ENCODE data around the gene SERTAD3.
"Not testable (repeated sequence)": the region's sequence is repeated elsewhere in the genome, so short reads cannot be mapped to it uniquely, and the experiment has no call there.

The SERTAD3 gene

GRCh38 chr19:40411125-40411842, 32.9 kb downstream of the SERTAD3 start:
- DNase-seq (ENCODE audit: low read depth in 2 of 2, low spot score in 1 of 2): no peak

GRCh38 chr19:40410030-40410389, 34.1 kb downstream of the SERTAD3 start:
- no peak for DNase-seq (ENCODE audit: low read depth in 2 of 2, low spot score in 1 of 2)

- DNase-seq (ENCODE audit: low read depth in 2 of 2, low spot score in 1 of 2): not testable (repeated sequence)
These were observed 35.6 kb downstream of the SERTAD3 start for GRCh38 chr19:40408598-40408925.

- DNase-seq (ENCODE audit: low read depth in 2 of 2, low spot score in 1 of 2): no peak
These were observed 36.2 kb downstream of the SERTAD3 start for GRCh38 chr19:40407714-40408597.

GRCh38 chr19:40403262-40403984, 40.7 kb downstream of the SERTAD3 start:
- peak; percentile 44 to 59 for DNase-seq (ENCODE audit: low read depth in 2 of 2, low spot score in 1 of 2)

- no peak for DNase-seq (ENCODE audit: low read depth in 2 of 2, low spot score in 1 of 2)
These were observed 43.6 kb downstream of the SERTAD3 start for GRCh38 chr19:40400559-40400958.

GRCh38 chr19:40398417-40399131, 45.6 kb downstream of the SERTAD3 start:
- DNase-seq (ENCODE audit: low read depth in 2 of 2, low spot score in 1 of 2): peak; percentile 24

- DNase-seq (ENCODE audit: low read depth in 2 of 2, low spot score in 1 of 2): no peak
These were observed 46.6 kb downstream of the SERTAD3 start for GRCh38 chr19:40397568-40397906.

GRCh38 chr19:40396886-40397567, 47.1 kb downstream of the SERTAD3 start:
- no peak for DNase-seq (ENCODE audit: low read depth in 2 of 2, low spot score in 1 of 2)

GRCh38 chr19:40395956-40396355, 48.2 kb downstream of the SERTAD3 start:
- no peak for DNase-seq (ENCODE audit: low read depth in 2 of 2, low spot score in 1 of 2)

GRCh38 chr19:40394816-40395210, 49.3 kb downstream of the SERTAD3 start:
- DNase-seq (ENCODE audit: low read depth in 2 of 2, low spot score in 1 of 2): no peak

GRCh38 chr19:40393894-40394815, 50.0 kb downstream of the SERTAD3 start:
- DNase-seq (ENCODE audit: low read depth in 2 of 2, low spot score in 1 of 2): no peak

GRCh38 chr19:40392894-40393517, 51.1 kb downstream of the SERTAD3 start:
- no peak for DNase-seq (ENCODE audit: low read depth in 2 of 2, low spot score in 1 of 2)

GRCh38 chr19:40392123-40392522, 52.0 kb downstream of the SERTAD3 start:
- no peak for DNase-seq (ENCODE audit: low read depth in 2 of 2, low spot score in 1 of 2)
